ENCODE measurements around the gene FAH.

FAH gene

GRCh38 chr15:80186597-80186996 is 33.8 kb downstream of the FAH start:
- H3K27me3 ChIP-seq (ENCODE audit: control insufficient read depth, low read length): no peaks in the 10 kb centered on the region
- no peaks in the 10 kb centered on the region for H3K9me3 ChIP-seq (ENCODE audit: control insufficient read depth, insufficient read depth, low read length)
- no peaks in the 10 kb centered on the region for H3F3A ChIP-seq (ENCODE audit: control insufficient read depth, insufficient read depth)
- H3K27ac ChIP-seq (ENCODE audit: low read depth, low read length): no peak overlapping the region
- H3K4me3 ChIP-seq (ENCODE audit: low read length): no peak overlapping the region
- no peaks in the 10 kb centered on the region for H4K20me1 ChIP-seq (ENCODE audit: control insufficient read depth, insufficient read depth, low read depth, low read length)
- H3K4me2 ChIP-seq (ENCODE audit: low read length): no peak overlapping the region
- TF ChIP-seq CTCF (IDR thresholded peaks at IDR 0.05; ENCODE audit: low read depth, low read length, poor library complexity, severe bottlenecking) (no peak), EZH2phosphoT487 (IDR thresholded peaks at IDR 0.05; ENCODE audit: borderline replicate concordance, low read length) (no peak)
- H3K4me1 ChIP-seq (ENCODE audit: control insufficient read depth, low read length): no peaks in the 10 kb centered on the region
- no peaks in the 10 kb centered on the region for H3K9me2 ChIP-seq (replicated peaks; ENCODE audit: control insufficient read depth, low read length)
- no peaks in the 10 kb centered on the region for H3K36me3 ChIP-seq (ENCODE audit: control insufficient read depth, low read length)
- H3K79me2 ChIP-seq (ENCODE audit: control insufficient read depth, low read length): no peaks in the 10 kb centered on the region

GRCh38 chr15:80188251-80188650 is 35.5 kb downstream of the FAH start:
- H3K36me3 ChIP-seq (ENCODE audit: control insufficient read depth, low read length): no peaks in the 10 kb centered on the region
- H3K9me3 ChIP-seq (ENCODE audit: control insufficient read depth, insufficient read depth, low read length): no peaks in the 10 kb centered on the region
- no peak overlapping the region for H3K4me3 ChIP-seq (ENCODE audit: low read length)
- no peaks in the 10 kb centered on the region for H3K9me2 ChIP-seq (replicated peaks; ENCODE audit: control insufficient read depth, low read length)
- H3K27me3 ChIP-seq (ENCODE audit: control insufficient read depth, low read length): peaks cover 3% of the 10 kb centered on the region; the same call in 1 of the 2 replicates
- no peaks in the 10 kb centered on the region for H4K20me1 ChIP-seq (ENCODE audit: control insufficient read depth, insufficient read depth, low read depth, low read length)
- no peak overlapping the region for H3K4me2 ChIP-seq (ENCODE audit: low read length)
- no peaks in the 10 kb centered on the region for H3F3A ChIP-seq (ENCODE audit: control insufficient read depth, insufficient read depth)
- no peak overlapping the region for H3K27ac ChIP-seq (ENCODE audit: low read depth, low read length)
- TF ChIP-seq CTCF (IDR thresholded peaks at IDR 0.05; ENCODE audit: low read depth, low read length, poor library complexity, severe bottlenecking): no peak
- no peak for TF ChIP-seq EZH2phosphoT487 (IDR thresholded peaks at IDR 0.05; ENCODE audit: borderline replicate concordance, low read length)
- no peaks in the 10 kb centered on the region for H3K79me2 ChIP-seq (ENCODE audit: control insufficient read depth, low read length)
- no peaks in the 10 kb centered on the region for H3K4me1 ChIP-seq (ENCODE audit: control insufficient read depth, low read length)

GRCh38 chr15:80191198-80191597 is 38.4 kb downstream of the FAH start:
- TF ChIP-seq CTCF (IDR thresholded peaks at IDR 0.05; ENCODE audit: low read depth, low read length, poor library complexity, severe bottlenecking) (no peak), EZH2phosphoT487 (IDR thresholded peaks at IDR 0.05; ENCODE audit: borderline replicate concordance, low read length) (no peak)
- Histone ChIP-seq H3K27ac (ENCODE audit: low read depth, low read length) (no peak overlapping the region), H3F3A (ENCODE audit: control insufficient read depth, insufficient read depth) (no peaks in the 10 kb centered on the region), H4K20me1 (ENCODE audit: control insufficient read depth, insufficient read depth, low read depth, low read length) (no peaks in the 10 kb centered on the region), H3K4me1 (ENCODE audit: control insufficient read depth, low read length) (no peaks in the 10 kb centered on the region), H3K9me3 (ENCODE audit: control insufficient read depth, insufficient read depth, low read length) (no peaks in the 10 kb centered on the region), H3K9me2 (replicated peaks; ENCODE audit: control insufficient read depth, low read length) (no peaks in the 10 kb centered on the region), H3K4me3 (ENCODE audit: low read length) (no peak overlapping the region), H3K4me2 (ENCODE audit: low read length) (no peak overlapping the region), H3K36me3 (ENCODE audit: control insufficient read depth, low read length) (no peaks in the 10 kb centered on the region), H3K27me3 (ENCODE audit: control insufficient read depth, low read length) (peaks cover 4% of the 10 kb centered on the region; the same call in 1 of the 2 replicates), H3K79me2 (ENCODE audit: control insufficient read depth, low read length) (no peaks in the 10 kb centered on the region)

Data from DOHH2 (cell line).